Neutrophil (primary cell): ENCODE measurements around the gene KRT36.

Experiments used
- H3K27ac ChIP-seq: fragments of 200-600 bp; sonication (generic); 2 replicates; pipeline ENCODE4 v1.5.1; 2016; ENCODE audit warnings: mild to moderate bottlenecking, moderate library complexity
- H3K27me3 ChIP-seq: fragments of 200-600 bp; sonication (generic); 2 replicates; pipeline ENCODE4 v1.6.0; 2016; ENCODE audit warnings: mild to moderate bottlenecking
- H3K36me3 ChIP-seq: fragments of 200-600 bp; sonication (generic); 2 replicates; pipeline ENCODE4 v1.5.1; 2017
- H3K4me1 ChIP-seq, 2 experiments: fragments of 200-600 bp in 1 of 2; sonication (generic) in 1 of 2; 1 replicate in 1 of 2; 2 replicates in 1 of 2; pipeline versions ENCODE4 v1.5.1 to v1.6.1; 2013 to 2016; ENCODE audit warnings: low read depth in 1 of 2, low read length in 1 of 2, mild to moderate bottlenecking in 1 of 2, moderate library complexity in 1 of 2; ENCODE audit not compliant: control insufficient read depth in 1 of 2, insufficient read depth in 1 of 2
- H3K4me3 ChIP-seq, 2 experiments: fragments of 200-600 bp in 1 of 2; sonication (generic) in 1 of 2; 1 replicate in 1 of 2; 2 replicates in 1 of 2; pipeline ENCODE4 v1.5.1; 2013 to 2016; ENCODE audit warnings: low read depth in 1 of 2, low read length in 1 of 2, mild to moderate bottlenecking in 1 of 2, moderate library complexity in 1 of 2
- H3K9me3 ChIP-seq: fragments of 200-600 bp; sonication (generic); 2 replicates; pipeline ENCODE4 v1.5.1; 2016
- TF ChIP-seq, protein P1 (sequence below): fragments of 200-600 bp; sonication (generic); IDR thresholded peaks from 2 replicates; pipeline ENCODE4 v1.5.1; 2016; ENCODE audit warnings: antibody characterized with exemption

Gene KRT36

DNA sequence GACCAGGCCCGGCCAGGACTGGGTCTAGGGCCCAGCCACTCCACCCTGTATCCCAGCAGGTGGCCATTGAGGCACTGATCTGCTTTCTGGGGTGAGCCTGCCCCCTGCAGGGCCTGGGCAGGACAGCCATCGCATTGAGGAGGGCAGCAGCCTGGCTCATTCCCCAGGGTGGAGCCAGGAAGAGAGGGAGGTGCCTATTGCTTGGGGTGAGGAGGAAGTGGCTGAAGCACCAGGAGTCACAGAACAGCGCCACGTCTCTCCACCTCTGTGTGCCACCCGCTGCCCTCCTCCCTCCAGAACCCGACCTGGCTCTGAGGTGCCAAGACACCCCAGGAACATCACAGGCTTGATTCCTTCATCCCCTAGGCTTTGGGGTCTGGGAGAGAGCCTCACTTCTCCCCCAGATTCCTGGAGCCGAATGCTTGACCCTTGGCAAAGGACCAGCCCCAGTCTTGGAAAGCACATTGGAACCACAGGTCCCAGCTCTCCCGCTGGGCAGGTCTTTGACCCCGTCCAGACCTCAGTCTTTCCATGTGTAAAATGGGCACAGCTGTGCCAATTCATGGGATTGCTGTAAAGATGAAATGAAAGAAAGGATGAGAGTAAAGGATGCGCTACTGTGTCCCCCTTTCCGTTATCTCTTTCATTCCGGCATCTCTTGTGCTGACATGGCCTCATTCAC lies 7.2 kb upstream of the KRT36 start:
- H3K36me3 ChIP-seq, result no peaks in the 10 kb centered on the region
- H3K27me3 ChIP-seq, result no peaks in the 10 kb centered on the region
- H3K9me3 ChIP-seq, result no peaks in the 10 kb centered on the region
- TF ChIP-seq, protein P1, sequence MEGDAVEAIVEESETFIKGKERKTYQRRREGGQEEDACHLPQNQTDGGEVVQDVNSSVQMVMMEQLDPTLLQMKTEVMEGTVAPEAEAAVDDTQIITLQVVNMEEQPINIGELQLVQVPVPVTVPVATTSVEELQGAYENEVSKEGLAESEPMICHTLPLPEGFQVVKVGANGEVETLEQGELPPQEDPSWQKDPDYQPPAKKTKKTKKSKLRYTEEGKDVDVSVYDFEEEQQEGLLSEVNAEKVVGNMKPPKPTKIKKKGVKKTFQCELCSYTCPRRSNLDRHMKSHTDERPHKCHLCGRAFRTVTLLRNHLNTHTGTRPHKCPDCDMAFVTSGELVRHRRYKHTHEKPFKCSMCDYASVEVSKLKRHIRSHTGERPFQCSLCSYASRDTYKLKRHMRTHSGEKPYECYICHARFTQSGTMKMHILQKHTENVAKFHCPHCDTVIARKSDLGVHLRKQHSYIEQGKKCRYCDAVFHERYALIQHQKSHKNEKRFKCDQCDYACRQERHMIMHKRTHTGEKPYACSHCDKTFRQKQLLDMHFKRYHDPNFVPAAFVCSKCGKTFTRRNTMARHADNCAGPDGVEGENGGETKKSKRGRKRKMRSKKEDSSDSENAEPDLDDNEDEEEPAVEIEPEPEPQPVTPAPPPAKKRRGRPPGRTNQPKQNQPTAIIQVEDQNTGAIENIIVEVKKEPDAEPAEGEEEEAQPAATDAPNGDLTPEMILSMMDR, result peak; percentile 95
- H3K4me1 ChIP-seq, result peaks cover 57 to 60% of the 10 kb centered on the region in 2 experiments
- H3K27ac ChIP-seq, result peak overlapping the region; percentile 100
- H3K4me3 ChIP-seq, result peak overlapping the region; percentile 55

DNA sequence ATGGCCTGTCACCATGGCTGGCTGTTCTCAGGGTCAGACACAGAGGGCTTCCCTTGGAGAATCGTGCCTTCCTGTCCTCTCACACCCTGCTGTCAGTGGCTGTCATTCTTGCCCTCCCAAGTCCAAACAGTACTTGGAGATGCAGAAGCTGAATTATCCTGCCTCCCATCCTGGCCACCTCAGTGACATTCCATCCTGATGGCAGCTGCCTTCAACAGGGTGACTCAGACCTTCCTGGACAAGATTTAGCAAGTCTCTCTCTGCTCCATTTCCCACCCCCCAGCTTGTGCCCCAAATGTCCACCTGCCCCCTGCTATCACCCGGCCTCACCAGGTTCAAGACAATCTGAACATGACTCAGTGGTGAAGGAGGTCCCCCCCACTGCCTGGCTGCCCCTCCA lies 4.8 kb upstream of the KRT36 start:
- Histone ChIP-seq H3K36me3 (no peaks in the 10 kb centered on the region), H3K9me3 (no peaks in the 10 kb centered on the region), H3K27me3 (no peaks in the 10 kb centered on the region), H3K4me3 (no peak overlapping the region), H3K27ac (no peak overlapping the region), H3K4me1 (peaks cover 34 to 47% of the 10 kb centered on the region in 2 experiments)
- TF ChIP-seq, protein P1, result no peak

DNA sequence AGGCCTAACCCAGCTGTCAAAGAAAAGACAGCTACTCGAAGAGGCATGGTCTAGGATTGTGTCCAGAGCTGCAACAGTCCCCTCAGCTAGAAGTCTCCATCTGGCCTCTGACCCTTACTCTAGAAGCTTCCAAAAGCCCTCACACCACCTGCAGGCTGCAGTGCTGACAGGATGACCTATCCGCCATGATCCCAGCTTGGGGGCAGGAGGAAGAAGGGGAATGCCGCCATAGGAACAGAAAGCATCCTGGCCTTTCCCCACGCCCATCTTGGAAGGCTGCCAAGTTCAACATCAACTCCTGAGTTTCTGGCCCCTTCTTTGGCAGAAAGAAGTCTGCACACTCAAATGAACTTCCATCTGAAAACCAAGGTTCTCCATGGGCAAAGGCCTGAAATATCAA lies 3.1 kb upstream of the KRT36 start:
- Histone ChIP-seq H3K36me3 (no peaks in the 10 kb centered on the region), H3K4me1 (peaks cover 17 to 30% of the 10 kb centered on the region in 2 experiments), H3K27ac (no peak overlapping the region), H3K4me3 (no peak overlapping the region), H3K27me3 (no peaks in the 10 kb centered on the region), H3K9me3 (no peaks in the 10 kb centered on the region)
- TF ChIP-seq, protein P1, result no peak

DNA sequence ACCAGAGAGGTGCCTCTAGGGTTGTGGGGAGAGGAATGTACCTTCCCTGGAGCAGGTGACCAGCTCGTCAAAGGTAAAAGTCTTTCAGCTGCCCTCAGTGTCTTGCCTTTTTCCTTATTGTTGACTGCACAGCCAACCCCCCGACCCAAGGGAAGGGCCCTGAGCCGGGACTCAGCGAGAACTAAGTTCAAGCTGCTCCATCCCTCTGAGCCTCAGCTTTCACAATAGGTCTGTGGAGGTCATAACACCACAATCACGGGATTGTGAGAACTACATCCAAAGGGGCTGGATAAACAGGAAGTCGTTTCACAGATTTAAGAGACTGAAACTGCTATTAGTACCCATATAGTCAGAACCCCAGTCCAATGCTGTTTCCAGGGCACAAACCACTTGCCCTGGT lies 2.6 kb upstream of the KRT36 start:
- H3K27ac ChIP-seq, result no peak overlapping the region
- TF ChIP-seq, protein P1, result no peak
- peaks cover 12 to 26% of the 10 kb centered on the region in 2 experiments for H3K4me1 ChIP-seq
- H3K4me3 ChIP-seq, result no peak overlapping the region
- no peaks in the 10 kb centered on the region for H3K27me3 ChIP-seq
- H3K9me3 ChIP-seq, result no peaks in the 10 kb centered on the region
- no peaks in the 10 kb centered on the region for H3K36me3 ChIP-seq

DNA sequence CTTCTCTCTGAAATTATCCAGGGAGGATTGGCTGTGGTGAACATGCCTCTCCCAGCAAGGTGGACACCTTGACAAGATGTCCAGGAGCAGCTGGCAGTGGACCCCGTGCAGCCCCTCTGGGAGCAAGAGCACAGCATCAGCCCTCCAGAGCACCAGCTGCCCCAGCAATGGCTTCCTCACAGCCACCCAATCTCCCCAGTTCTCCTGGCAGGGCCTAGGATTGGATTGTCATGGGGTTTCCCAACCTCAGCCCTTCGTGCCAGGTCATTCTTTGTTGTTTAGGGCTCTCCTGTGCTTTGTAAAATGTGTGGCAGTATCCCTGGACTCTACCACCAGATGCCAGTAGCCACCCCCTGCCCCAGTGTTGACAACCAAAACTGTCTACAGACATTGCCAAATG lies 1.8 kb upstream of the KRT36 start:
- no peaks in the 10 kb centered on the region for H3K36me3 ChIP-seq
- peaks cover 4 to 23% of the 10 kb centered on the region in 2 experiments for H3K4me1 ChIP-seq
- no peaks in the 10 kb centered on the region for H3K9me3 ChIP-seq
- H3K27me3 ChIP-seq, result no peaks in the 10 kb centered on the region
- H3K27ac ChIP-seq, result no peak overlapping the region
- no peak overlapping the region for H3K4me3 ChIP-seq
- TF ChIP-seq, protein P1, result no peak
